Measurements from ENCODE around the gene NPAS2.

GRCh38 chr2:100992262-100992661 is 172.3 kb downstream of the NPAS2 start:
- TF ChIP-seq CTCF (IDR thresholded peaks at IDR 0.05; ENCODE audit: insufficient read depth, low read depth, low read length) (no peak), EZH2 (IDR thresholded peaks at IDR 0.05; ENCODE audit: insufficient read depth, low read length) (no peak)

All from astrocyte (in vitro differentiated cells and primary cell).